GM12875 (cell line): ENCODE data around the gene SRP68.

Source experiments
- H3K4me3 ChIP-seq: one replicate; pipeline ENCODE4 v1.5.1; 2011; ENCODE audit warnings: low read depth, low read length, control low read depth
- TF ChIP-seq, protein P1 (sequence below): IDR thresholded peaks from 2 replicates; pipeline ENCODE4 v1.5.1; 2011; ENCODE audit warnings: low read depth, mild to moderate bottlenecking, control low read depth, inconsistent platforms, low read length, moderate library complexity, borderline replicate concordance; ENCODE audit not compliant: insufficient read depth

The SRP68 gene

DNA sequence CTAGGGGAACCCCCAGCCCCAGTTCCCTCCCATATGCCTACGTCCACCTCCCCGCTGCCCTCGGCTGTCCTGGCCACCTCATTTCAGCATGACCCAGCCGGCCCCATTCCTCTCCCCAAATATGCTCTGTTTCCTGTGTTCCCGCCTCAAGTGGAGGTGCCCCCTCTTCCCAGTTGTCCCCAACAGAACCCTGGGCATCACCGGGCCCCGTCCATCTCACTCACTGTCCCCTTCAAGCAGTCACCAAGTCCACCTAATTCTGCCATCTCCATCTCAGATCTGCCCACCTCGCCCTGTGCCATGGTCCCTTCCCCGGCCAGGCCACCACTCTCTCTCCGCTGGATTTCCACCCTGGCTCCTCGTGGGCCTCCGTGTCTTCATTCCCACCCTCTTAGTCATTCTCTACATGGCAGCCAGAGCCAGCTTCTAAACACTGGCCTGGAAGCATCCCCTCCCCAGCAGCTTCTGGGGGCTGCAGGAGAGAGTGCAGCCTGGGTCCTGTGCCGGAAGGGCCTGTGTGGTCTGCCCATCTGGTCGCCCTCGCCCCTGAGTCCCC lies 58.9 kb downstream of the SRP68 start:
- no peak overlapping the region for H3K4me3 ChIP-seq
- TF ChIP-seq, protein P1, sequence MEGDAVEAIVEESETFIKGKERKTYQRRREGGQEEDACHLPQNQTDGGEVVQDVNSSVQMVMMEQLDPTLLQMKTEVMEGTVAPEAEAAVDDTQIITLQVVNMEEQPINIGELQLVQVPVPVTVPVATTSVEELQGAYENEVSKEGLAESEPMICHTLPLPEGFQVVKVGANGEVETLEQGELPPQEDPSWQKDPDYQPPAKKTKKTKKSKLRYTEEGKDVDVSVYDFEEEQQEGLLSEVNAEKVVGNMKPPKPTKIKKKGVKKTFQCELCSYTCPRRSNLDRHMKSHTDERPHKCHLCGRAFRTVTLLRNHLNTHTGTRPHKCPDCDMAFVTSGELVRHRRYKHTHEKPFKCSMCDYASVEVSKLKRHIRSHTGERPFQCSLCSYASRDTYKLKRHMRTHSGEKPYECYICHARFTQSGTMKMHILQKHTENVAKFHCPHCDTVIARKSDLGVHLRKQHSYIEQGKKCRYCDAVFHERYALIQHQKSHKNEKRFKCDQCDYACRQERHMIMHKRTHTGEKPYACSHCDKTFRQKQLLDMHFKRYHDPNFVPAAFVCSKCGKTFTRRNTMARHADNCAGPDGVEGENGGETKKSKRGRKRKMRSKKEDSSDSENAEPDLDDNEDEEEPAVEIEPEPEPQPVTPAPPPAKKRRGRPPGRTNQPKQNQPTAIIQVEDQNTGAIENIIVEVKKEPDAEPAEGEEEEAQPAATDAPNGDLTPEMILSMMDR, result no peak

DNA sequence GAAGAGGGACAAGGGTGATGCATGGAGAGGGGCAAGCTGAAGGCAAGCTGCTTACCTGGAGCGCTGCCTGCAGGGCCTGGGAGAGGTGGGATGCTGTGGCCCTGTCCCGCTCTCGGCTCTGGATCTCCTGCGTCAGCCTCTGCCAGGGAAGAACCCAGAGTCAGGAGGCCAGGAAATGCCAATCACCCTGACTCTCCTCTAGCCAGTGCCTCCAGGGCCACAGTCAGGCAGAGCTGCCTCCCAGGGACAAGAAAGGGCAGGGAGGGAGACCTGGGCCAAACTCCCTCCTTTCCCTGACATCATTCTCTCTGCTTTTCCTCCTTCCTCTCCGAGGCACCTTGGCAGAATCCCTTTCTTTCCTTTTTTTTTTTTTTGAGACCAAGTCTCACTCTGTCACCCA lies 60.4 kb downstream of the SRP68 start:
- TF ChIP-seq, protein P1, result no peak
- no peak overlapping the region for H3K4me3 ChIP-seq

DNA sequence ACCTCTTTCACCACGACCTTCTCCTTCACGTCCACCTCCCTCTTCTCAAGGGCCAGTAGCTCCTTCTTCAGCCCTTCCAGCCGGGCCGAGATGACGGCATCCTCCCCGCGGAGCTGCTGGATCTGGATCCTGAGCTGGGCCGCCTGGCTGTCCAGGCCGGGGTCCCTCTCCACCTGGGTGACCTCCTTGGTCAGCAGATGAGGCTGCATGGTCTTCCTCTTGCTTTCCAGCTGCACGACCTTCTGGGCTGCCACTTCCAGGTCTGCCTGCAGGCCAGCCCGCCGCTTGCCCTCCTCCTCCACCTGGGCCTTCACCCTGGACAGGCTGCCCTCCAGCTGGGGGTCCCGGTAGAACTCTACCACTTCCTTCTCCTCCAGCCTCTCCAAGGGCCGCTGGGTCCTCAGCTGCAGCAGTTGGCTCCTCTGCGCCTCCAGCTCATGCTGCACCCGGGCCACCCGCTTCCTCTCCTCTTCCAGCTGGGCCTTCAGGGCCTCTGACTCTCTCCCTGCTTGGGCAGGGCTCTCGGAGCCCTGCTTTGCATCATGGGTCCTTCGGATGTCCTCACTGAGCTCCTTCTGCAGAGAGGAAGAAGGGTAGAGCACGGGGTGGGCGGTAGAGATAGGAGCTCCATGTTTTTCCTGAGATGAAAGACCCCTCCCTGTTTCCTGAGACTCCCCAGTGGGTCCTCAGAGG lies 62.2 kb downstream of the SRP68 start:
- H3K4me3 ChIP-seq, result no peak overlapping the region
- TF ChIP-seq, protein P1, result no peak

DNA sequence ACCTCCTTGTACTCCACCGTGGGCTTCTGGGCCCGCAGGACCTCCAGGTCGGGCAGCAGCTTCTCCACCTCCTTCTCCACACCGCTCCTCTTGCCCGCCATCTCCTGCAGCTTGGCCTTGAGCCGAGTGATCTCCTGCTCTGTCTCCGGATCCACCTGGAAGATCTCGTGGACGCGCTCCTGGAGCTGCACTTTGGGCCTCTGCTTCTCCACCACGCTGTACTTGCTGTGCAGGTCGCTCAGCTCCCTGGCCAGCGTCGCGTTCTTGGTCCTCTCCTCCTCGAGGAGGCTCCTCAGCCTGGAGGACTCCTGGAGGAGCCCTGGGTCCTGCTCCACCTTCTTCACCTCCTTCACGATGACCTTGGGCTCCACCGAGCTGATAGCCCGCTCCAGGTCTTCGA lies 62.9 kb downstream of the SRP68 start:
- TF ChIP-seq, protein P1, result no peak

DNA sequence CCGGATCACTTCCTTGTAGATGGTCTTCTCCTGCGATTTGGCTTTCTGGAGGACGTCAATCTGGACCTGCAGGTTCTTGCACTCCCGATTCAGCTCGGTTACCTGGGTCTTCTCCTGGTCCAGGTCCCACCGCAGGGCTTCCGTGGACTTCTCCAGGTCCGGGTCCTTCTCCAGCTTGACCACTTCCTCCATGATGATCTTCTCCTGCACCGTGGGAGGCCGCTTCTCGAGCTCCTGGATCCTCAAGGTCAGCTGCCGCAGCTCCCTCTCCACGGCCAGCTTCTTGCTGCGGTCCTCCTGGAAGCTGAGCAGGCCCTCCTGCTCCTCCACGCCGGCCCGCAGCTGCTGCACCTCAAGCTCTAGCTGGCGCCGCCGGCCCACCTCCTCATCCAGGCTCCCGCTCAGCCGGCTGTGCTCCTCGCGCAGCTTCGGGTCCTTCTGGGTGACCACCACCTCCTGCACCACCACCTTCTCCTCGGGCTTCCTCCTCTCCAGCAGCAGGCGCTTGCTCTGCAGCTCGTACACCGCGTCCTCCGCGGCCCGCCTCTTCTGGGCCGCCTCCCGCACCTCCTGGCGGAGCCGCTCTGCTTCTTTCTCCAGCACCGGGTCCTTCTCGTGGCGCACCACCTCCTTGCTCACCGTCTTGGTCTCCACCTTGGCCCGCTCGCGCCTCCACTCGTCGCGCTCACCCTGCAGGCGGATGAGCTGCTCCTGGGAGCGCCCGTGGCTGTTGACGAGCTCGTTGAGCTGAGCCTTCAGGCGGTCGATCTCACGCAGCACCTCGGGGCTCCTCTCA lies 63.5 kb downstream of the SRP68 start:
- H3K4me3 ChIP-seq, result no peak overlapping the region
- TF ChIP-seq, protein P1, result no peak

More for the DNA sequence above, 62.9 kb downstream of the SRP68 start:
- H3K4me3 ChIP-seq, result no peak overlapping the region

DNA sequence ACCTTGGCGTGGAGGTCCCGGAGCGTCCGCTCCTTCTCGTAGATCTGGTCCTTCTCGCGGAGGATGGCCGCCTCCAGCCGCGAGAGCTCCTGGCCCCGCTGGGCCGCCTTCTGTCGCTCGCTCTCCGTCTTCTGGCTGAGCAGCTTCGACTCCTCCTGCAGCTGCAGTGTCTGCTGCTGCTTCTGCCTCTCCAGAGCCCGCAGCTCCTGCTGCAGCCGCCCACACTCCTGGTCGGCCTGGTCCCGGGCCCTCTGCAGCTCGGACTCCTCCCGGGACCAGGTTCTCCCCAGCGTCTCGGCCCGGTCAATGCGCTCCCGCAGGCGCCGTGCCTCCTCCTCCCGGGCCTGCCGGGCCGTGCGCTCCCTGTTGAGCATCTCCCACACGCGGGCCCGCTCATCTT lies 64.1 kb downstream of the SRP68 start:
- TF ChIP-seq, protein P1, result no peak
- no peak overlapping the region for H3K4me3 ChIP-seq
